A673 (cell line): ENCODE results near the gene OR52N2. TPM values are rescaled to one million over a fixed set of nuclear protein-coding genes. Genes with fewer than 3 reads are reported as not detected.

Source experiments
- BruUV-seq: library from RNA; stranded (reverse); fragments of 400-500 nt; replicated peaks from 2 replicates; lab custom pipeline; 2021; lab: Mats Ljungman, UMichigan
- CTCF ChIA-PET: fragments of 300-600 bp; sonication (Branson Sonifier 250); formaldehyde crosslinking; loops from one replicate; lab custom pipeline; 2022; ENCODE audit warnings: antibody characterized with exemption; lab: Charles Lee
- POLR2A ChIA-PET: fragments of 300-600 bp; sonication (Branson Sonifier 250); formaldehyde crosslinking; loops from one replicate; lab custom pipeline; 2022; ENCODE audit warnings: antibody characterized with exemption; ENCODE audit not compliant: low non-redundant PET; lab: Charles Lee
- DNase-seq: peaks from one replicate; pipeline ENCODE4 v3.0.0-alpha.2; 2015; ENCODE audit warnings: low spot score
- H3K27ac ChIP-seq: fragments of 200-600 bp; sonication (generic); 2 replicates; pipeline ENCODE4 v1.5.1; 2016; ENCODE audit warnings: mixed run types, low read depth, mild to moderate bottlenecking, mixed read lengths, antibody characterized with exemption, low read length; ENCODE audit not compliant: poor library complexity, severe bottlenecking
- H3K27me3 ChIP-seq: fragments of 200-600 bp; sonication (generic); replicated peaks from 2 replicates; pipeline ENCODE4 v1.6.1; 2017; ENCODE audit warnings: mixed run types, low read depth, mild to moderate bottlenecking, mixed read lengths, antibody characterized with exemption, low read length; ENCODE audit not compliant: insufficient read depth, poor library complexity
- H3K36me3 ChIP-seq: fragments of 200-600 bp; sonication (generic); 2 replicates; pipeline ENCODE4 v1.6.1; 2016; ENCODE audit warnings: mixed run types, mild to moderate bottlenecking, mixed read lengths, antibody characterized with exemption, low read length; ENCODE audit not compliant: insufficient read depth, poor library complexity, severe bottlenecking
- H3K4me1 ChIP-seq: fragments of 200-600 bp; sonication (generic); 2 replicates; pipeline ENCODE4 v1.6.1; 2017; ENCODE audit warnings: mixed run types, mild to moderate bottlenecking, mixed read lengths, antibody characterized with exemption, low read length; ENCODE audit not compliant: insufficient read depth, poor library complexity, severe bottlenecking
- H3K4me3 ChIP-seq: fragments of 200-600 bp; sonication (generic); 2 replicates; pipeline ENCODE4 v1.5.1; 2016; ENCODE audit warnings: low read depth, mixed run types, mild to moderate bottlenecking, mixed read lengths, low read length; ENCODE audit not compliant: poor library complexity, severe bottlenecking
- H3K9me3 ChIP-seq: fragments of 200-600 bp; sonication (generic); 2 replicates; pipeline ENCODE4 v1.6.1; 2016; ENCODE audit warnings: mixed run types, low read depth, mild to moderate bottlenecking, mixed read lengths, antibody characterized with exemption, low read length; ENCODE audit not compliant: poor library complexity, severe bottlenecking
- CTCF ChIP-seq: fragments of 300-800, 200-600 bp; sonication (generic); conservative IDR thresholded peaks from 2 replicates; pipeline ENCODE4 v1.5.1; 2017; ENCODE audit warnings: low read depth, mild to moderate bottlenecking, antibody characterized with exemption, low read length, moderate library complexity, mixed read lengths
- EZH2 ChIP-seq: fragments of 200-600 bp; sonication (generic); IDR thresholded peaks from 2 replicates; pipeline ENCODE4 v1.6.1; 2017; ENCODE audit warnings: borderline replicate concordance, low read depth, mild to moderate bottlenecking, mixed read lengths, antibody characterized with exemption, low read length; ENCODE audit not compliant: poor library complexity, severe bottlenecking
- intact Hi-C: fragments of 100-400 bp; cut with micrococcal nuclease; formaldehyde crosslinking; loops from one replicate; pipeline ENCODE4 v1.10.0; 2022; ENCODE audit not compliant: unreplicated experiment
- total RNA-seq: library from RNA; stranded (reverse); gene quantifications from 2 replicates; pipeline ENCODE4 v1.2.3, GENCODE V29; 2021

The OR52N2 gene
- total RNA-seq, 1 experiment from 2014 or later = not detected

GRCh38 chr11:5815534-5815933 lies 6.8 kb downstream of the OR52N2 start:
- H3K36me3 ChIP-seq = no peaks in the 10 kb centered on the region
- POLR2A ChIA-PET = no interaction called here
- H3K4me1 ChIP-seq = no peaks in the 10 kb centered on the region
- intact Hi-C loops = no loop called here
- no TSS peak for BruUV-seq
- no peak for DNase-seq
- H3K27me3 ChIP-seq = no peaks in the 10 kb centered on the region
- TF ChIP-seq CTCF = no peak
- TF ChIP-seq EZH2 = no peak
- H3K4me3 ChIP-seq = no peak overlapping the region
- no peak overlapping the region for H3K27ac ChIP-seq
- H3K9me3 ChIP-seq = no peaks in the 10 kb centered on the region
- CTCF ChIA-PET = no interaction called here

- Histone ChIP-seq H3K27me3 (no peaks in the 10 kb centered on the region), H3K36me3 (no peaks in the 10 kb centered on the region), H3K27ac (no peak overlapping the region), H3K4me1 (no peaks in the 10 kb centered on the region), H3K4me3 (no peak overlapping the region), H3K9me3 (no peaks in the 10 kb centered on the region)
- CTCF ChIA-PET = no interaction called here
- no peak for TF ChIP-seq EZH2
- no peak for TF ChIP-seq CTCF
- intact Hi-C loops = no loop called here
- DNase-seq = no peak
- POLR2A ChIA-PET = no interaction called here
- BruUV-seq = no TSS peak
These were observed 9.6 kb downstream of the OR52N2 start for GRCh38 chr11:5818245-5818886.

GRCh38 chr11:5831196-5831829 lies 22.6 kb downstream of the OR52N2 start:
- no peaks in the 10 kb centered on the region for H3K9me3 ChIP-seq
- ChIA-PET POLR2A (no interaction called here), CTCF (no interaction called here)
- no peak overlapping the region for H3K27ac ChIP-seq
- H3K27me3 ChIP-seq = no peaks in the 10 kb centered on the region
- no TSS peak for BruUV-seq
- H3K36me3 ChIP-seq = no peaks in the 10 kb centered on the region
- H3K4me1 ChIP-seq = no peaks in the 10 kb centered on the region
- DNase-seq = peak; percentile 9
- no peak for TF ChIP-seq CTCF
- TF ChIP-seq EZH2 = no peak
- no peak overlapping the region for H3K4me3 ChIP-seq
- intact Hi-C loops = no loop called here
